Neural progenitor cell (in vitro differentiated cells): Measurements from ENCODE around the gene AQP1.

Experiments used
- CTCF ChIP-seq: fragments of 200-600 bp; sonication (generic); IDR thresholded peaks from 2 replicates; pipeline ENCODE4 v1.5.1; 2017; ENCODE audit warnings: antibody characterized with exemption, mild to moderate bottlenecking
- EZH2 ChIP-seq: fragments of 200-600 bp; sonication (generic); IDR thresholded peaks from 2 replicates; pipeline ENCODE4 v1.6.1; 2017; ENCODE audit warnings: antibody characterized with exemption, mild to moderate bottlenecking, moderate library complexity
- EZH2phosphoT487 ChIP-seq: fragments of 200-600 bp; sonication (generic); IDR thresholded peaks from 2 replicates; pipeline ENCODE4 v1.6.1; 2017; ENCODE audit warnings: antibody characterized with exemption

- TF ChIP-seq CTCF (no peak), EZH2 (no peak), EZH2phosphoT487 (no peak)
Observed at GRCh38 chr7:30879139-30880124, 32.2 kb upstream of the AQP1 start.
